SH-SY5Y (cell line): ENCODE measurements around the gene PRLH.

Experiments
- GATA2 ChIP-seq: IDR thresholded peaks from 2 replicates; pipeline ENCODE4 v1.6.1; 2011; ENCODE audit warnings: mild to moderate bottlenecking, low read depth, low read length
- GATA3 ChIP-seq: IDR thresholded peaks from 2 replicates; pipeline ENCODE4 v1.6.1; 2011; ENCODE audit warnings: low read depth, mild to moderate bottlenecking, low read length, moderate library complexity

DNA sequence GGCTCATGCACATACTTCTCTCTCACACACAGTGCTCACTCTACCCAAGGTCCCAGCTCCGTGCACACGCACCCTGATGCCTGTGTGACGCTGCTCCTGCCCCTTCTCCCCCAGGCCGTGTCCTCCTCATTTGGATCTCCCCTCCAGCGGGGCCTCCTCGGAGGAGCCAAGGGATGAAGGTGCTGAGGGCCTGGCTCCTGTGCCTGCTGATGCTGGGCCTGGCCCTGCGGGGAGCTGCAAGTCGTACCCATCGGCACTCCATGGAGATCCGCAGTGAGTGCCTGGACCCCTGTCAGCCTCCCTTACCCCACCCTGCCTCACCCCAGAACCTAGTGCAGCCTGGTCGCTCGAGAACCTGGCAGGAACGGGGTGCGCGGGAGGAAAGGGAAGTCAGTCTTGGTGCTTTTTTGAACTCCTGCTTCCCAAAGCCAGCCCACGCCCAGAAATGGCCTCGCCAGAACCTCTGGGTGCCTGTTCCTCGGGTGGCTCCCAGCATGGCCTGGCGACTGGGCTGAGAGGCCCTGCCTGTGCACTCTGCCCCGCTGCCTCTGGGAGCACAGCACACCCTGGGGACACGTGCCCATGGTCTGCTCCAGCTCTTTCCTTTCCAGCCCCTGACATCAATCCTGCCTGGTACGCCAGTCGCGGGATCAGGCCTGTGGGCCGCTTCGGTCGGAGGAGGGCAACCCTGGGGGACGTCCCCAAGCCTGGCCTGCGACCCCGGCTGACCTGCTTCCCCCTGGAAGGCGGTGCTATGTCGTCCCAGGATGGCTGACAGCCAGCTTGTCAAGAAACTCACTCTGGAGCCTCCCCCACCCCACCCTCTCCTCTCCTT, at the start of gene PRLH:
- no peak for TF ChIP-seq GATA2
- TF ChIP-seq GATA3 = no peak
